NCI-H2107 (cell line): Measurements from ENCODE around the gene TRUB1.
"Not testable (repeated sequence)": the region's sequence is repeated elsewhere in the genome, so short reads cannot be mapped to it uniquely, and the experiment has no call there.

Experiments used
- DNase-seq: peaks from one replicate; lab custom pipeline; 2025; lab: John Stamatoyannopoulos, UW

TRUB1 gene

GRCh38 chr10:114937962-114938855 lies at the start of gene TRUB1:
Gene TRUB1, plus strand, starts transcription at chr10:114938195. Its CDS starts 59 bp downstream, at chr10:114938254.
- peak; percentile 49 for DNase-seq

- DNase-seq = no peak
Observed at GRCh38 chr10:114893251-114893650, 44.7 kb upstream of the TRUB1 start.

DNA sequence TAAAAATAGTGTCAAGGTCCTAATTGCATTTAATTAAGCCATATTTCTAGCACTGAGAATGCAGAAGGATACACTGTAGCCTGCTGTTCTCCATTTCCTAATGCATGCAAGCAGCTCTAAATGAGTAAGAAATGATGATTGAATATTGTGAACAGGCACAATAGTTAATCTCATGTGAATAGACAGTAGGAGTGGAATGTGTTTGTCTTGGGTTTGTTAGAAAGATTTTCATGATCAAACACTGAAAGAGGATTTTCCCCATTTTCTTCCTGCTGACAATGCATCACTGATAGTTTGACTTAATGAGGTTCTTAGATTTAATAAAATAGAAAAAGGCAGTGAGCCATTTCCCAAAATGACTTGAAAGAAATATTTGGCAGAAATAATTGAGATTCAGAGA lies 43.1 kb upstream of the TRUB1 start:
- DNase-seq = no peak

- DNase-seq = not testable (repeated sequence)
Observed at GRCh38 chr10:114897011-114897410, 41.0 kb upstream of the TRUB1 start.

DNA sequence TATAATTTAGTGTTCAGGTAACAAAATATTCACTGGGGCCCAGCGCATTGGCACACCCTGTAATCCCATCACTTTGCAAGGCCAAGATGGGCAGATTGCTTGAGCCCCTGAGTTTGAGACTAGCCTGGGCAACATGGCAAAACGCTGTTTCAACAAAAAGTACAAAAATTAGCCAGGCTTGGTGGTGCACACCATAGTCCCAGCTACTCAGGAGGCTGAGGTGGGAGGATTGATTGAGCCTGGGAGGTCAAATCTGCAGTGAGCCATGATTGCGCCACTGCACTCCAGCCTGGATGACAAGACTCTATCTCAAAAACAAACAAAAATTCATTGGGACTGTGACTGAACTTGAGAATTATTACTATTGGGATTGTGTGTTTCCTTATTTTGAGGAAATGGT lies 40.4 kb upstream of the TRUB1 start:
- DNase-seq = no peak

DNA sequence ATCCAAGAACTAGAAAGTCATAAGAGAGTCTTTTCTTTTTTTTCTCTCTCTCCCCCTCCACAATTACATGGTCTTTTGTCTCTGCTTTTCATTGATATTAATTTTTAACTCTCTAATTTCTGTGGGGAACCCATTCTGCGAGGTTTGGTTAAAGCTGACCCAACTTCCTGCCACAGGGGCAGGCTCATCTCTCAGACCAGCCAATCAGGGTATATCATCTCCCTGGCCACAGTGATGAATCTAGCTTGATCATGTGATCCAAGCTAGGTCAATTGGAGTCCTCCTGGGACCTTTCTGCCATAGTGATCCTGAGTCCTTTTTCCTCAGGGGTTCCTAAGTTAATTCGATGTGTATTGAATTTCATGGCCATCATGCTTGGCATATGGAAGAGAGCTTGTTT lies 38.0 kb upstream of the TRUB1 start:
- DNase-seq = no peak

- DNase-seq = no peak
Observed at GRCh38 chr10:114900658-114901057, 37.3 kb upstream of the TRUB1 start.

- DNase-seq = no peak
Observed at GRCh38 chr10:114902151-114902550, 35.8 kb upstream of the TRUB1 start.

GRCh38 chr10:114905450-114905849 lies 32.5 kb upstream of the TRUB1 start:
- DNase-seq = no peak

GRCh38 chr10:114906981-114907380 lies 31.0 kb upstream of the TRUB1 start:
- no peak for DNase-seq

- no peak for DNase-seq
Observed at GRCh38 chr10:114908896-114909295, 29.1 kb upstream of the TRUB1 start.

- DNase-seq = no peak
Observed at GRCh38 chr10:114911052-114911711, 26.8 kb upstream of the TRUB1 start.

- DNase-seq = no peak
Observed at GRCh38 chr10:114911801-114912469, 26.1 kb upstream of the TRUB1 start.

DNA sequence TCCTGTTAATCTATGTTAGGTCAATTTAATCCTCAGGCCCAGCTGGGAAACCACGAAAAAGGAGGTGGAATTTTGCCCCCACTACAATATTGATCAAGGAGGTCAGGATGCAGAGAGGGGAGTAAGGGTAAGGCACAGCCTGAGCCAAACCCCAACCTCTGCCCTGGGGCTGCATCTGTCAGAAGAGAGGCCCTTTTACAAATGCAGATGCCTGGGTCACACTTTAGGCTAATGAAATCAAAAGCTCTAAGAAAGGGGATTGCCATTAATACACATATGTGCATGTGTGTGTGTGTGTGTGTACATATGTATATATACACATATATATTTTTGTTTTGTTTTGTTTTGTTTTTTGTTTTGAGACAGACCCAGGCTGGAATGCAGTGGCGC lies 25.5 kb upstream of the TRUB1 start:
- no peak for DNase-seq

GRCh38 chr10:114914560-114914959 lies 23.4 kb upstream of the TRUB1 start:
- DNase-seq = no peak

DNA sequence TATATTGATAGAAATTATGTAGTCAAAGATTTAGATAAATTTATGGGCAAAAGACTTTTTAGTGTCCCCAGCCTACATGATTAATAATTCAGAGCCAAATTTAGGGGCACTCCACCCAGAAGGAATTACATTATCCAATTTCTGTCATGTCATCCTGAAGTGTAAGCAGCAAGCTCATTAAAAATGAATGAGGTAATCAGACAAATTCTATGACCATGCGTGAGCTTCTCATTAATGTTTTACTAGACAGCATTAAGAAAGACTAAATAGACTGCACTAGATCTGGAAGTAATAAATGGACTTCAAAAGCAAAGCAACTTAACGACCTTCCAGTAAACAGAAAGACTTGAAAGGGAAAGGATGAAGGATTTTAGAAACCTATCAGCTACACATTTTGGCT lies 22.7 kb upstream of the TRUB1 start:
- DNase-seq = no peak

- no peak for DNase-seq
Observed at GRCh38 chr10:114916653-114917052, 21.3 kb upstream of the TRUB1 start.

DNA sequence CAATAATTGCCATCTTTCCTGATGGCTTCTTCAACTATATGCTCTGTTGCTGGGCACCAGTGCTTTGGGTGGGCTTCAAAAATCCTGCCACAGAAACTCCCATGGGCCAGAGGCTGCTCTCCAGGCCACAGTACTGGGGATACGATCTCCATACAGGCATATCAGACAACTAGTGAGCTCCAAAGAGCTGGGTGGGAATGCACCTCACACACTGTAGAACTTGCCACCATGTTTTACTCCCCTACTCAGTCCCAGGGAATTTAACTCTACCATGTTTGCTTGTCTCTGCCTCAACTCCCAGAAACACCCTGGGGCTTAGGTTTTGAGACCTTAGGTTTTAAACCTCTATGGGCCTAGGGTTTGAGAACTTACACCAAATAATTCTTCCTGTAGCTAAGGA lies 20.5 kb upstream of the TRUB1 start:
- no peak for DNase-seq

GRCh38 chr10:114917927-114918672 lies 19.9 kb upstream of the TRUB1 start:
- no peak for DNase-seq

DNA sequence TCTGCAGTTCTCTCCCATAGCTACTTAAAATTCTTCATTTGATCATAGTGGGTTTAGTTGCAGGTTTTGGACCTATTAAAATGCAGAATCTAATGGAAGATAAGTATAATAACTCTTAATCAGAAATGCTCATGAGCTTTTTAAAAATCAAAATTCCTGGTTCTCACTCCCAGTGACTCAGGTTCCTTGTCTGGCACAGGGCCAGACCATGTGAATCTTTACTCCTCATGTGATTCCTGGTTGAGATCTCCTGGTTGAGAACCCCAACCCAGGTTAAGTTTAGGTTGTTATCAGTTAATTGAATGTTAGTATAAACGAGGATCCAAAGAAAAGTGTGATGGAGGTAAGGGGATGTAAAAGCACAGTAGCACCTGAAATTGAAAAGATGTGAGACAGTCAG lies 17.5 kb upstream of the TRUB1 start:
- no peak for DNase-seq

DNA sequence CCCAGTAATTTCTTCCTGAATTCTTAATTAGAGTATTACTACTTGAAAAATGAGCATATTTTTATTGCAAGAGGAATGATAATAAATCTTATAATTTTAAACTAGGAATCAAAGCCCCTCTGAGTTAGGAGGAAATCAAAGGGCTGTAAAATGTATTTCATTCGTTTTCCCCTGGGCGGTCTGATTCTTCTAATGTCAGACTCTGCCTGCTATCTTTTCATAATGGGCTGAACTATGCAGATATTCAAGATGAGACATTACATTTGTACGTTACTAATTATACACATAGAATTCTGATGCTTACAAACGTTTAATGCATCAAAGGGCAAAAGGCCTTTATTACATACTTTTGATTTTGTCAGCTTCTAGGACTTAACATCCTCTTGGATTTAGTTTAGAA lies 16.0 kb upstream of the TRUB1 start:
- no peak for DNase-seq

DNA sequence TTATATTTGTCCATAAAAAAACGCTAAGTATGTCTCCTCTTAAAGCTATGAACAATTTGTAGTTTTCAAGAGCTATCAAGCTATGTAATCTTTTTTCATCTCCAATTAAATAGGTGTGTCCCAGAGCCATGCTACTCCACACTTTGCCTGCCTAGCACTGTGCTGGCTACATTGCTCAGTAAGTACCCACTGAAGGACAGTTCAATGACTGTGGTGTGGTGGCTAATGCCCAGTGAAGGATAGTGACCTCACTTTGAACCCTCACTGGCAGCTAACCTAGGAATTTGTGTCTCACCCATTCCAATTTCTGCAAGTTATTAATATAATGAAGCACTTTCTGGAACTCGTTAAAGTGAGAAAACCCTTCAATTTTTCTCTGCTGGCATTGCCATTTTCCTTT lies 14.4 kb upstream of the TRUB1 start:
- no peak for DNase-seq
